Bronchial epithelial cell (primary cell): Measurements from ENCODE around the gene RAPGEF4. TPM values are rescaled to one million over a fixed set of nuclear protein-coding genes. Genes with fewer than 3 reads are reported as not detected.

Experiments used
- DNase-seq: peaks from one replicate; pipeline ENCODE4 v3.0.0-alpha.2; 2010; ENCODE audit warnings: low read depth
- FAIRE-seq: peaks from 2 replicates; lab custom pipeline; 2011; peaks lifted over from hg19 to GRCh38; lab: Jason Lieb, UNC
- H3K27me3 ChIP-seq: 2 replicates; pipeline ENCODE4 v1.5.1; 2011; ENCODE audit warnings: low read length; ENCODE audit not compliant: control insufficient read depth, insufficient read depth
- H3K36me3 ChIP-seq: 2 replicates; pipeline ENCODE4 v1.5.1; 2011; ENCODE audit warnings: low read length; ENCODE audit not compliant: control insufficient read depth, insufficient read depth
- H3K4me3 ChIP-seq: 2 replicates; pipeline ENCODE4 v1.5.1; 2011; ENCODE audit warnings: mild to moderate bottlenecking, low read depth, low read length, control low read depth
- total RNA-seq: library from RNA; depleted of rRNA; stranded (reverse); fragments of >200 nt; gene quantifications from 2 replicates; pipeline ENCODE4 v1.2.1, GENCODE V29; 2014
- TF ChIP-seq, protein P1 (sequence below): IDR thresholded peaks from 2 replicates; pipeline ENCODE4 v1.5.1; 2011; ENCODE audit warnings: mild to moderate bottlenecking, moderate library complexity, low read length, control low read depth, inconsistent platforms; ENCODE audit not compliant: insufficient read depth, severe bottlenecking

The RAPGEF4 gene
- total RNA-seq, 1 donor from 2014 or later, result 0.26 TPM

DNA sequence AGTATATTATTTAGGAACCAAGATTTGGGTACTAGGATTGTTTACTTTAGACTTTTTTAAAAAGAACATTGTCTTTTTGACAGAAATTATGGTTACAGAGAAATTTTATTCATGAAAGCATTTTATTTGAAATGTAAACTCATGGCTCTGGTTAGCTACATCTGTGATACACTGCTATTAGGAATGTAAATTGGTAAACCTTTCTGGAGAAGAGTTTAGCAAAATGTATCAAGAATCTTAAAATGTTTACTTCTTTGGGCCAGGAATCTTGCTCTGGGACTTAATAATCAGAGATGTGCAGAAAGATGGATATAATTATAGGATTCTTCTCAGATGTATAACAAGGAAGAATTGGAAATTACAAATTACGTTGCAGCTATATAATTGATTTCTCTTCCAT is 359.7 kb downstream of the RAPGEF4 start:
- DNase-seq, result no peak
- no peaks in the 10 kb centered on the region for H3K27me3 ChIP-seq
- TF ChIP-seq, protein P1, sequence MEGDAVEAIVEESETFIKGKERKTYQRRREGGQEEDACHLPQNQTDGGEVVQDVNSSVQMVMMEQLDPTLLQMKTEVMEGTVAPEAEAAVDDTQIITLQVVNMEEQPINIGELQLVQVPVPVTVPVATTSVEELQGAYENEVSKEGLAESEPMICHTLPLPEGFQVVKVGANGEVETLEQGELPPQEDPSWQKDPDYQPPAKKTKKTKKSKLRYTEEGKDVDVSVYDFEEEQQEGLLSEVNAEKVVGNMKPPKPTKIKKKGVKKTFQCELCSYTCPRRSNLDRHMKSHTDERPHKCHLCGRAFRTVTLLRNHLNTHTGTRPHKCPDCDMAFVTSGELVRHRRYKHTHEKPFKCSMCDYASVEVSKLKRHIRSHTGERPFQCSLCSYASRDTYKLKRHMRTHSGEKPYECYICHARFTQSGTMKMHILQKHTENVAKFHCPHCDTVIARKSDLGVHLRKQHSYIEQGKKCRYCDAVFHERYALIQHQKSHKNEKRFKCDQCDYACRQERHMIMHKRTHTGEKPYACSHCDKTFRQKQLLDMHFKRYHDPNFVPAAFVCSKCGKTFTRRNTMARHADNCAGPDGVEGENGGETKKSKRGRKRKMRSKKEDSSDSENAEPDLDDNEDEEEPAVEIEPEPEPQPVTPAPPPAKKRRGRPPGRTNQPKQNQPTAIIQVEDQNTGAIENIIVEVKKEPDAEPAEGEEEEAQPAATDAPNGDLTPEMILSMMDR, result no peak
- H3K4me3 ChIP-seq, result no peak overlapping the region
- H3K36me3 ChIP-seq, result no peaks in the 10 kb centered on the region
- FAIRE-seq, result no peak

DNA sequence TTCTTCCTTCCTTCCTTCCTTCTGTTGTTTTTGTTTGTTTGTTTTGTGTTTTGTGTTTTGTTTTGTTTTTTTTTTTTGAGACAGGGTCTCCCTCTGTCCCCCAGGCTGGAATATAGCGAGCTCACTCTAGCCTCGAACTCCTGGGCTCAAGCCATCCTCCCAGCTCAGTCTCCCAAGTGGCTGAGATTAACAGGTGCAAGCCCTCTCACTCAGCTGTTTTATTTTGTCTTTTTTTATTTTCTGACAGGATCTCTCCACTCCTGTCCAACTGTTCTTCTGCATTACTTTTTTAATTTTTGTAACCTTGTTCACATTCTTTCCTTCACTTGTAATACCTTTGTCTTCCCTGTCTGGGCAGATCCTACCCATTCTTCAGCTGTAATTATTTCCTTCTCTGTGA is 363.6 kb downstream of the RAPGEF4 start:
- no peak overlapping the region for H3K4me3 ChIP-seq
- FAIRE-seq (no peak), DNase-seq (no peak)
- no peaks in the 10 kb centered on the region for H3K27me3 ChIP-seq
- TF ChIP-seq, protein P1, result no peak
- no peaks in the 10 kb centered on the region for H3K36me3 ChIP-seq

DNA sequence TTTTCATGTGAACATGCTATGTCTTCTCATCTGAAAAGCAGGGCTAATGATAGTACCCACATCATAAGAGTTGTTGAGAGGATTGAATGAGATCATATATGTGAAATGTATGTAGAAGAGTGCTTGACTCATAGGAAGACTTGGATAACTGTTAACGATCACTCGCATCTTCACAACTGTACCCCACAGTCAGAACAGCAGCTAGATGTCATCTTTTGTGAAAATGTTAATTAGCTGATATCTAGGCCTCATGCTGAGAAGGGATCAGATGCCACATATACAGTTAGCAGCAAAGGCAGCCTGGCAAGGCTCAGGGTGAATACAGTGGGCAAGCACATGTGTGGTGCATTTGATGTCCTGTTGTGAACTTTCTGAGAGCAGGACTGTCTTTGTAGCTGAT is 364.2 kb downstream of the RAPGEF4 start:
- H3K36me3 ChIP-seq, result no peaks in the 10 kb centered on the region
- TF ChIP-seq, protein P1, result no peak
- no peak for DNase-seq

DNA sequence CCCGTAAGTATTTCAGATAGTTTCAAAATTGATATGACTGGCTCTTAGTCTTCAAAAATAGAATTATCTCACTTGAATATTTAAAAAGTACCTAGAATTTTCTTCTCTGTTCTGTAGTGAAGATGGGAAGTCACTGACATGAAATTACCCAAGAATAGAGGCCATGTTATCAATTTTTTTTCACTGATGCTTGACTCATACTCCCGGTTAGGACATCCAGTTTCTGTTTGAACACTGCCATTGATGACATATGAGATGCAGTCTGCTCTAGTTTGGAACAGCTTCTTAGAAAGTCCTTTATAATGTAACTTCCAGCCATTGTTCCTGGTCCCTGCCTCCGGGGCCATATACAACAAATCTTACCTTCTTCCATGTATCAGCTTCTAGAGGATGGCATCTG is 366.0 kb downstream of the RAPGEF4 start:
- peak; percentile 93 for DNase-seq
- TF ChIP-seq, protein P1, result no peak
- H3K4me3 ChIP-seq, result no peak overlapping the region
- no peak for FAIRE-seq
- no peaks in the 10 kb centered on the region for H3K27me3 ChIP-seq
- no peaks in the 10 kb centered on the region for H3K36me3 ChIP-seq

More for the DNA sequence above, 364.2 kb downstream of the RAPGEF4 start:
- FAIRE-seq, result no peak
- no peaks in the 10 kb centered on the region for H3K27me3 ChIP-seq
- H3K4me3 ChIP-seq, result no peak overlapping the region

Other genes starting within 250 kb of the RAPGEF4 start
- gene PDK1, start 179.8 kb upstream of the RAPGEF4 start, total RNA-seq, result 15.2 and 18.4 TPM in 2 replicates